ENCODE measurements around the gene KDF1. TPM values are rescaled to one million over a fixed set of nuclear protein-coding genes. Genes with fewer than 3 reads are reported as not detected.
A peak's percentile ranks its signal among the peaks of the same experiment; 100 is the strongest.

The KDF1 gene
- total and polyA plus RNA-seq, 12 donors: 0.15 to 0.26 (median 0.22) TPM; not detected in 7

DNA sequence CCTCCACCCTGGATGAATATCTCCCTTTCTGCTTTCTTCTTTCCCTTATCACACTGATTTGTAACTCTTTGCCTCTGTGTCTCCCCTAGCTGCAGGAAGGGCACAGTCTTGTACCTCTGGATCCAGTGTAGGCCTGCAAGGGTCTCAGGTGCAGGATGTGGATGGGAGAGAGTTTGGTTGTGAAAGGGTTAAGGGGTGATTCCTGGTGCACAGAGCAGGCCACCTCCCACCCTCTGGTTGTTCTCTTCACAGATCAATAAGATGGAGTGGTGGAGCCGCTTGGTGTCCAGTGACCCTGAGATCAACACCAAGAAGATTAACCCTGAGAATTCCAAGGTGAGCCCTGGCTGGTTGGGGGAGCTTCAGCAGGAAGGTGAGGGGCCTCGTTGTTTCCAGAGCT is 15.1 kb downstream of the KDF1 start:
- no peaks in the 10 kb centered on the region for H3K9me3 ChIP-seq
- peaks cover 0 to 54% (median 23%) of the 10 kb centered on the region in 9 donors for H3K4me1 ChIP-seq
- DNase-seq: no peak
- TF ChIP-seq, protein P1, sequence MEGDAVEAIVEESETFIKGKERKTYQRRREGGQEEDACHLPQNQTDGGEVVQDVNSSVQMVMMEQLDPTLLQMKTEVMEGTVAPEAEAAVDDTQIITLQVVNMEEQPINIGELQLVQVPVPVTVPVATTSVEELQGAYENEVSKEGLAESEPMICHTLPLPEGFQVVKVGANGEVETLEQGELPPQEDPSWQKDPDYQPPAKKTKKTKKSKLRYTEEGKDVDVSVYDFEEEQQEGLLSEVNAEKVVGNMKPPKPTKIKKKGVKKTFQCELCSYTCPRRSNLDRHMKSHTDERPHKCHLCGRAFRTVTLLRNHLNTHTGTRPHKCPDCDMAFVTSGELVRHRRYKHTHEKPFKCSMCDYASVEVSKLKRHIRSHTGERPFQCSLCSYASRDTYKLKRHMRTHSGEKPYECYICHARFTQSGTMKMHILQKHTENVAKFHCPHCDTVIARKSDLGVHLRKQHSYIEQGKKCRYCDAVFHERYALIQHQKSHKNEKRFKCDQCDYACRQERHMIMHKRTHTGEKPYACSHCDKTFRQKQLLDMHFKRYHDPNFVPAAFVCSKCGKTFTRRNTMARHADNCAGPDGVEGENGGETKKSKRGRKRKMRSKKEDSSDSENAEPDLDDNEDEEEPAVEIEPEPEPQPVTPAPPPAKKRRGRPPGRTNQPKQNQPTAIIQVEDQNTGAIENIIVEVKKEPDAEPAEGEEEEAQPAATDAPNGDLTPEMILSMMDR (IDR thresholded peaks at IDR 0.05): no peak
- intact Hi-C loops (cut with DNase I): no loop called here
- peak overlapping the region in 7 of 10 donors; percentile 47 to 81 (median 68) for H3K27ac ChIP-seq
- H3K27me3 ChIP-seq: no peaks in the 10 kb centered on the region
- WGBS, 2 donors: 75 to 83% methylated on average over 2 of the region's 2 CpGs
- ATAC-seq: no peak
- H3K4me3 ChIP-seq: no peak overlapping the region
- peaks cover 0 to 71% (median 40%) of the 10 kb centered on the region in 9 donors for H3K36me3 ChIP-seq

- Histone ChIP-seq H3K4me3 (no peak overlapping the region), H3K9me3 (no peaks in the 10 kb centered on the region), H3K27ac (no peak overlapping the region), H3K27me3 (no peaks in the 10 kb centered on the region), H3K4me1 (peaks cover 3 to 51% (median 27%) of the 10 kb centered on the region in 9 donors), H3K36me3 (peaks cover 0 to 71% (median 40%) of the 10 kb centered on the region in 9 donors)
- 92 to 95% methylated on average over 12 of the region's 12 CpGs for WGBS, 2 donors
- DNase-seq: no peak
- intact Hi-C loops (cut with DNase I): no loop called here
- TF ChIP-seq, protein P1 (IDR thresholded peaks at IDR 0.05): no peak
- ATAC-seq: no peak
Measured at GRCh38 chr1:26942656-26943055, 17.6 kb downstream of the KDF1 start.

GRCh38 chr1:26941311-26941710 is 19.0 kb downstream of the KDF1 start:
- WGBS, 2 donors: 78 to 81% methylated on average over 10 of the region's 10 CpGs
- ATAC-seq (peak in 4 of 8 donors; percentile 22 to 44 (median 34)), DNase-seq (peak; percentile 23 to 34)
- no peaks in the 10 kb centered on the region for H3K9me3 ChIP-seq
- H3K4me1 ChIP-seq: peaks cover 5 to 52% (median 31%) of the 10 kb centered on the region in 9 donors
- peaks cover 0 to 69% (median 40%) of the 10 kb centered on the region in 9 donors for H3K36me3 ChIP-seq
- intact Hi-C loops (cut with DNase I): no loop called here
- TF ChIP-seq, protein P1 (IDR thresholded peaks at IDR 0.05): no peak
- H3K27ac ChIP-seq: peak overlapping the region in 4 of 10 donors; percentile 2 to 41 (median 18)
- no peaks in the 10 kb centered on the region for H3K27me3 ChIP-seq
- no peak overlapping the region for H3K4me3 ChIP-seq

- TF ChIP-seq, protein P1 (IDR thresholded peaks at IDR 0.05): no peak
- Histone ChIP-seq H3K27ac (peak overlapping the region in 9 of 10 donors; percentile 7 to 79 (median 67)), H3K36me3 (peaks cover 0 to 66% (median 28%) of the 10 kb centered on the region in 9 donors), H3K27me3 (no peaks in the 10 kb centered on the region), H3K9me3 (no peaks in the 10 kb centered on the region), H3K4me3 (no peak overlapping the region), H3K4me1 (peaks cover 5 to 37% (median 21%) of the 10 kb centered on the region in 9 donors)
- DNase-seq (no peak), ATAC-seq (peak in 2 of 8 donors; percentile 5 to 28)
- 89 to 95% methylated on average over 2 of the region's 2 CpGs for WGBS, 2 donors
- intact Hi-C loops (cut with DNase I): no loop called here
Measured at GRCh38 chr1:26938659-26939025, 21.6 kb downstream of the KDF1 start.

Data from heart right ventricle (tissue), 16 donors.